ENCODE measurements around the gene CALN1.
"Not testable (repeated sequence)": the region's sequence is repeated elsewhere in the genome, so short reads cannot be mapped to it uniquely, and the experiment has no call there.

The CALN1 gene

DNA sequence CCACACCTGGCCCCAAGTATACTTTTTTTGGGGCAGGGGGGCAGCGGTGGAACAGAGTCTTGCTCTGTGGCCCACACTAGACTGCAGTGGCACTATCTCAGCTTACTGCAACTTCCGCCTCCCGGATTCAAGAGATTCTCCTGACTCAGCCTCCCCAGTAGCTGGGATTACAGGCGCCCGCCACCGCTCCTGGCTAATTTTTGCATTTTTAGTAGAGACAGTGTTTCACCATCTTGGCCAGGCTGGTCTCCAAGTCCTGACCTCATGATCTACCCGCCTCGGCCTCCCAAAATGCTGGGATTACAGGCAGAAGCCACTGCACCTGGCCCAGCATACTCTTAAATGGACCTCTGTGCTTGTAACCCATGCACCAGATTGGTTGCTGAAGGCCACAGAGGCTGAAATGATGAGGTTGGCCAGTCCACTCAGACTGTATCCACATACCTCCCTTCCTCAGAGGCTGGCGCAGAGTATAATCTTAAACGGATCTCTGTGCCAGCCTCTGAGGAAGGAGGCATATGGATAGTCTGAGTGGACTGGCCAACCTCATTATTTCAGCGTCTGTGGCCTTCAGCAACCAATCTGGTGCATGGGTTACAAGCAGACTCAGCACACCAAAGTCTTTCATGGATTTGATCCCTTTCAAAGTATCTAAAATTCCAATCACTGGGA lies 3.0 kb downstream of the CALN1 start:
- no peak for DNase-seq (ENCODE audit: low spot score)

GRCh38 chr7:72406820-72407403 lies 5.2 kb downstream of the CALN1 start:
- DNase-seq (ENCODE audit: low spot score): no peak

GRCh38 chr7:72405871-72406270 lies 6.3 kb downstream of the CALN1 start:
- no peak for DNase-seq (ENCODE audit: low spot score)

- DNase-seq (ENCODE audit: low spot score): no peak
Measured at GRCh38 chr7:72405418-72405817, 6.7 kb downstream of the CALN1 start.

DNA sequence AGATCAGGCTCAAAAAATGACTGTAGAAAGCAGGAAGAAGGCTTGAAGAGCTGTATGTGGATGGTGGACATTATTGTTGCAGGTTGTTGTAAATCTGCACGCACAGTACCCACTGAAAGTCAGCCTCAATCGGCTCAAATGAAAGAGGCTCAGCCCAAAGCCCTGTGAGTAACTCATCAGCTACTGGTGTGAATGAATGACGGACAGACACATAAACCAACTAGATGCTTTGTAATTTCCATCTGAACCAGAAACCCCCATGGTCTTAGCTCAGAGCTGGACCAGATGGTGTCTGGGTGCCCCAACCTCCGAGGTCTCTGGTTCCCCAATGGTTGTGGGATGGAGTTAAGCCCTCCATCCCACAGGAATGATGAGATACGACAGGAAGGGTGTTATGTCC lies 7.4 kb downstream of the CALN1 start:
- DNase-seq (ENCODE audit: low spot score): no peak

- DNase-seq (ENCODE audit: low spot score): no peak
Measured at GRCh38 chr7:72403458-72404076, 8.6 kb downstream of the CALN1 start.

DNA sequence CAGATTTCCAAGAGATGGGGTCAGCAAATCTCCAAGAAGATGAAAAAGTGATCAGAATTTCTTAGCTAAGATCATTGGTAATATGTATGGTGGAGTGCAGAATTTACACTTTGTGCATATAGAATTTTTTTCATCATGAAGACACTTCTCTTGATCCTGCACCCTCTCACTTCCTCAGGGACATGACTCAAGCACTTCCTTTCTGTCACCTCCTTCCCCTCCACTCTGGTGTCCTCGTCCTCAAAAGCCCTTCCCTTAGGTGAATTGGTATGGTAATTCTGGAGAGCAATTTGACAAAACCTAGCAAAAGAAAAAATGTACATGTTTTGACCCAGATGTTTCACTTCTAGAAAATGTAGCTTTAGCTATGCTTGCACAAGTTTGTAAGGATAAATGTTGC lies 18.1 kb downstream of the CALN1 start:
- DNase-seq (ENCODE audit: low spot score): no peak

GRCh38 chr7:72391821-72392377 lies 20.2 kb downstream of the CALN1 start:
- no peak for DNase-seq (ENCODE audit: low spot score)

DNA sequence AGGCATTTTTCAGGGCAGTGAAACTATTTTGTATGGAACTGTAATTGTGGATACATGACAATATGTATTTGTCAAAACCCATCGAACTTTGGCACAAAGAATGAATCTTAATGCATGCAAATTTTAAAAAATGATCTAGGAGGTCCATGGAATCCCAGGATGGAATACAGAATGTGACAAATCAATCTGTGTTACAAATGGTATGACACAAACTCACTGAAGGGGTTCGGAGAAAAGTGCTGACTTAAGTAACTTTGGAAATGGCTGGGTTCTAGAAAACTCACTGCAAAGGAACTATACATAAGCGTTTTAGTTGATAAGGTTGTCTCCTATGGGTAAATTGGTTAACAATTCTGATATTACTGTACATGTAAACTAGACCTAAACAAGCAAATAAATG lies 26.0 kb downstream of the CALN1 start:
- DNase-seq (ENCODE audit: low spot score): no peak

DNA sequence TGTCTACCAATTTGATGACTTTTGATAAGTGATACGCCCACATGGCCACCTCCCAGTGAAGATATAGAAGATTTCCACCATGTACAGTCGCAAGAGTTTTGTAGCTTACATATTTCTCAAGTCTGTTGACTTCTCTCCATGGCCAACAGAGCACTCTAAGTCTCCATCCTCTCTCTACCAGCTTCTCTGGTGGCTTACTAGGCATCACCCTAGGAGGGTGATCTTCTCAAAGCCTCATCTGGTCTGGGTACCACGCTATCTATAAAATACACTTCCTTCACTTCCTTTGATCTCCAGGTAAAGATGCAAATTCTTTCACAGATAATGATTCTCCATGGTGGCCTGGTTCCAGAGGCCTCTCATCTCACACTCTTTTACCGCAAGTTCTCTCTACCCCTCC lies 49.9 kb downstream of the CALN1 start:
- DNase-seq (ENCODE audit: low spot score): no peak

- no peak for DNase-seq (ENCODE audit: low spot score)
Measured at GRCh38 chr7:72345208-72345727, 66.9 kb downstream of the CALN1 start.

GRCh38 chr7:72343991-72344390 lies 68.1 kb downstream of the CALN1 start:
- DNase-seq (ENCODE audit: low spot score): no peak

DNA sequence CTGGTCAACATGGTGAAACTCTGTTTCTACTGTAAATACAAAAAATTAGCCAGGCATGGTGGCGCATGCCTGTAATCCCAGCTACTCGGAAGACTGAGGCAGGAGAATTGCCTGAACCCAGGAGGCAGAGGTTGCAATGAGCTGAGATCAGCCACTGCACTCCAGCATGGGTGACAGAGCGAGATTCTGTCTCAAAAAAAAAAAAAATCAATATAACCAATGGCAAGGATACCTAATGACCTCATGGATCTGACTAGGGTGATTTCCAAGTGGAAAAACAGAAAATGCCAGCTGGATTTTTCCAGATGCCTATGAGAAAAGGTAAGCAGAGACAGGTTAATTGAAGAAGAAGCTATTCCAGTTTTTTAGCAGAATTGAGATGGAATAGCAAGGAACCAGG lies 68.8 kb downstream of the CALN1 start:
- not testable (repeated sequence) for DNase-seq (ENCODE audit: low spot score)

DNA sequence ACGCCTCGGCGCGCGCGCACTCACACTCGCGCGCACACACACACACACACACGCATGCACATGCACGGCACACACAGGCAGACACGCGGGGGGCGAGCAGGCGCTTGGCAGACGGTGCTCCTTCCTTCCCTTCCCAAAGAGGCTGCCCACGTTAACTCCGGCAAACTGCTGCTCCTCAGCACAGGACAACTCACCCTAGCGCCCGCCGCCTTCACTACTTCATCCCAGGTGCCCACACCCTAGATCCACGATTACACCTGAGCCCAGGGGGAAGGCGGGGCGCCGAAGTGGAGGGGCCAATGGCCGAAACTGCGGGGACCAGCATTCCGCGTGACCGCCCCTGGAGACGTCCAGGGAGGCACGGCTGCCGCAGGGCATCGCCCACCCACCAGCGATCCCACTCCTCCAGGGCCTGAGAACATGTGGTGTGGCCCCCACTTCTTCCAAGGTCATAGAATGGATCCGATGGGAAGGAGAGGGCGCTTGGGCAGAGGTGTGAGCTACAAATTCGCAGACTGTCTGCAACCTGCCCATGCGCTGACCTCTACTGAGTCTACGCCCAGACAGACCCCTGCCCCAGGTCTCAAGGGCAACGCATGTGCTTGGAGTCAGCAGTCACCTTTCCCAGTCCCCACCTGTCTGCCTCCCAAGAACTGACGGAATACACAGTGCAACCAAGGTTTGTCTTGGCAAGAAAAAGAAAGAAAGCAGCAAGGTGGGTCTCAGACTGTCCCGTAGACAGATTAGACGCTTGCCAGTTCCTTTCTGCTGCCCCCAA lies 74.6 kb downstream of the CALN1 start:
- DNase-seq (ENCODE audit: low spot score): no peak

- DNase-seq (ENCODE audit: low spot score): no peak
Measured at GRCh38 chr7:72336632-72337389, 75.3 kb downstream of the CALN1 start.

- no peak for DNase-seq (ENCODE audit: low spot score)
Measured at GRCh38 chr7:72336382-72336631, 75.8 kb downstream of the CALN1 start.

DNA sequence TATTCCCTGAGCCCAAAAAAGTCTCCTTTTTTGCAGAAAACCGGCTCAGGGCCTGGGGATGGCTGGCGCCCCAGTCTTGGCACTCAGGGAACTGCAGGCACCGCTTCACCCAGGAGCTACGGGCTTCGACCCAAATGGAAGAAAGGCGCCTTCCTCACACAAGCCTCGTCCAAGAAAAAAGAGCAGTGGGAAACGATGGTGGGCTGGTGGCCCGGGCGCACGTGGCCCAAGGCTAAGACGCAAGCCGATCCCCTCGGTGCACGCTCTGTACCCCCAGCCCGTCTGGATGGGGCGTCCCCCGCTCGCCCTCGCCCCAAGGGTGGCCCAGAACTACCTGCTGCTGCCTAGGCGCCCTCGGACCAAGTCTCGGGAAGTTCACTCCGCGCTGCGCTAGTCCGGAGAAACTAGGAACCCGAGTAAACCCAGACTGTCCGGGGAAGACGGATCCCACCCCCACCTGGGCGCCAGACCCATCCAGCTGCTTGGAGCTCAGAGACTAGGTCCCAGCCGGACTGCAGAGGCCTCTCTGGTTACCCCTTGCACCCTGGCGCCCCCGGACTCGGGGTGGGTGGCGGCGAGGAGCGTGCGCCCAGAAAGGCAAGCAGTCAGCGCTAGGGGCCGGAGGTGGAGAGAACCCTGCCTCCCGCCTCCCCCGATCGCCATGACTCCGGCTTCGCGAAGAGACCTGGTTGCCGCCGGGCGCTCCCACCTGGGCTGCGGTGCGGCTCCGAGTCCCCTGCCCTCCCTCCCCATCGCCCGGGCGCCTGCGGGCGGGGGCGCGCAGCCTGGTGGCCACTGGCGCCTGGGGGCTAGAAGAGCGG lies 76.4 kb downstream of the CALN1 start:
- DNase-seq (ENCODE audit: low spot score): no peak

- DNase-seq (ENCODE audit: low spot score): no peak
Measured at GRCh38 chr7:72334698-72335097, 77.4 kb downstream of the CALN1 start.

DNA sequence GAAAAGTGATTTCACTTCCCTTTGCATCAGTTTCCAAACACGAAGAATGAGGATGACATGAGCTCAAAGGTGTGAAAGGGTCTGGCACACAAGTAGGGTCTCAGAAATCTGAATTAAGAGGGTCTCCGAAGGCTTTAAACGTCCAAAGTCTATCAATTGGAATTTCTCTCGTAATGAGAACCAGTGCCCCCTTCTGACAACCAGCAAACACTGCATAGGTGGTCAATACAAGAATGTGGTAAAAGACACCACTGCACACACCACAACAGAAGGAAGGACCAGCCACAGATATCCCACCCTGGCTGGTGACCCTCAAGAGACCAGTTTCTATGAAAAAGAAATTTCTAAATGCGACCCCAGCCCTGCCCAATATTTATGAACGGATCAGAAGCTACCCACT lies 78.1 kb downstream of the CALN1 start:
- DNase-seq (ENCODE audit: low spot score): no peak

- no peak for DNase-seq (ENCODE audit: low spot score)
Measured at GRCh38 chr7:72326811-72327210, 85.3 kb downstream of the CALN1 start.

GRCh38 chr7:72326365-72326764 lies 85.8 kb downstream of the CALN1 start:
- DNase-seq (ENCODE audit: low spot score): no peak
